ENCODE results near the gene PLEKHJ1. TPM values are rescaled to one million over a fixed set of nuclear protein-coding genes. Genes with fewer than 3 reads are reported as not detected.

The PLEKHJ1 gene
- total and polyA plus RNA-seq, 2 of the 13 experiments (the other 11 are each of a cell fraction or from before 2014, with no cell fraction given) = 70.5 to 130 TPM

- TF ChIP-seq CBFB (CRISPR knock-in tag; IDR thresholded peaks at IDR 0.05) (peak; percentile 62), ZNF17 (CRISPR knock-in tag; IDR thresholded peaks at IDR 0.05) (0 out of 2 replicates have a peak, but pooled peaks have one; percentile 77), ZNF720 (CRISPR knock-in tag; IDR thresholded peaks at IDR 0.05) (no peak), ZEB1 (IDR thresholded peaks at IDR 0.05; ENCODE audit: insufficient replicate concordance, low read depth) (peak; percentile 74), IKZF5 (CRISPR knock-in tag; IDR thresholded peaks at IDR 0.05) (peak; percentile 80), PRDM4 (CRISPR knock-in tag; IDR thresholded peaks at IDR 0.05; ENCODE audit: borderline replicate concordance) (no peak), ZNF607 (CRISPR knock-in tag; IDR thresholded peaks at IDR 0.05; ENCODE audit: borderline replicate concordance) (peak; percentile 98), CREBL2 (CRISPR knock-in tag; IDR thresholded peaks at IDR 0.05; ENCODE audit: borderline replicate concordance) (peak; percentile 91; the same call in 1 of the 2 replicates), ZNF629 (CRISPR knock-in tag; conservative IDR thresholded peaks at IDR 0.05) (peak; percentile 24; the same call in 1 of the 2 replicates), ZNF83 (CRISPR knock-in tag; IDR thresholded peaks at IDR 0.05; ENCODE audit: borderline replicate concordance) (peak; percentile 57), ZNF382 (CRISPR knock-in tag; IDR thresholded peaks at IDR 0.05; ENCODE audit: borderline replicate concordance) (no peak), SP4 (CRISPR knock-in tag; IDR thresholded peaks at IDR 0.05) (peak; percentile 90), ZFYVE20 (CRISPR knock-in tag; IDR thresholded peaks at IDR 0.05; ENCODE audit: borderline replicate concordance, low read depth) (0 out of 2 replicates have a peak, but pooled peaks have one; percentile 21), TARDBP (CRISPR knock-in tag; IDR thresholded peaks at IDR 0.05) (peak; percentile 90), ZNF777 (CRISPR knock-in tag; IDR thresholded peaks at IDR 0.05) (peak; percentile 81), BORCS8-MEF2B (CRISPR knock-in tag; IDR thresholded peaks at IDR 0.05) (peak; percentile 99), ZNF879 (CRISPR knock-in tag; IDR thresholded peaks at IDR 0.05) (peak; percentile 99), HBP1 (CRISPR knock-in tag; IDR thresholded peaks at IDR 0.05; ENCODE audit: low read depth) (peak; percentile 95), ZNF605 (CRISPR knock-in tag; IDR thresholded peaks at IDR 0.05) (peak; percentile 99), SKIL (CRISPR knock-in tag; IDR thresholded peaks at IDR 0.05; ENCODE audit: borderline replicate concordance) (peak; percentile 85), CERS6 (CRISPR knock-in tag; IDR thresholded peaks at IDR 0.05) (no peak)
Observed at GRCh38 chr19:2236314-2237050, at the start of gene PLEKHJ1, which contains the start of gene SF3A2 (continued).
